Right lobe of liver (tissue), 4 donors: Measurements from ENCODE around the gene B4GALNT3.

Experiments
- POLR2A ChIP-seq: fragments of 450-650 bp; IDR thresholded peaks from one replicate; pipeline ENCODE4 v1.6.1; 2017; ENCODE audit warnings: antibody characterized with exemption, mild to moderate bottlenecking
- TF ChIP-seq, protein P1 (sequence below), 4 donors: fragments of 200-600 bp in 3 of 4; fragments of 450-650 bp in 1 of 4; IDR thresholded peaks; one replicate each; pipeline versions ENCODE4 v1.5.1 to v1.8.0; 2016 to 2022; ENCODE audit warnings: antibody characterized with exemption in 4 of 4, mild to moderate bottlenecking in 2 of 4
- donor health status: DM: no; HTN: no; CAD: no.
- donor health status: DM: no; HTN: no; CAD: no.
- donor health status: DM: no; HTN: yes; CAD: no.

DNA sequence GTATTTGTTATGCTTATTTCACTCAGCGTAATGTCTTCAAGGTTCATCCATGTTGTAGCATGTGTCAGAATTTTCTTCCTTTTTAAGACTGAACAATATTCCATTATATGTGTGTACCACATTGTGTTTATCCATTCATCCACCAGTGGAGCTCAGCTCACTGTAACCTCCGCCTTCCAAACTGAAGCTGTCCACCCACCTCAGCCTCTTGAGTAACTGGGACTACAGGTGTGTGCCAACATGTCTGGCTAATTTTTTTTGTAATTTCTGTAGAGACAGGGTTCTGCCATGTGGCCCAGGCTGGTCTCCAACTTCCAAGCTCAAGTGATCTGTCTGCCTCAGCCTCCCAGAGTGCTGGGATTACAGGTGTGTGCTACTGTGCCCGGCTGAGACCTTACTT, 37.2 kb upstream of the B4GALNT3 start:
- TF ChIP-seq, protein P1, sequence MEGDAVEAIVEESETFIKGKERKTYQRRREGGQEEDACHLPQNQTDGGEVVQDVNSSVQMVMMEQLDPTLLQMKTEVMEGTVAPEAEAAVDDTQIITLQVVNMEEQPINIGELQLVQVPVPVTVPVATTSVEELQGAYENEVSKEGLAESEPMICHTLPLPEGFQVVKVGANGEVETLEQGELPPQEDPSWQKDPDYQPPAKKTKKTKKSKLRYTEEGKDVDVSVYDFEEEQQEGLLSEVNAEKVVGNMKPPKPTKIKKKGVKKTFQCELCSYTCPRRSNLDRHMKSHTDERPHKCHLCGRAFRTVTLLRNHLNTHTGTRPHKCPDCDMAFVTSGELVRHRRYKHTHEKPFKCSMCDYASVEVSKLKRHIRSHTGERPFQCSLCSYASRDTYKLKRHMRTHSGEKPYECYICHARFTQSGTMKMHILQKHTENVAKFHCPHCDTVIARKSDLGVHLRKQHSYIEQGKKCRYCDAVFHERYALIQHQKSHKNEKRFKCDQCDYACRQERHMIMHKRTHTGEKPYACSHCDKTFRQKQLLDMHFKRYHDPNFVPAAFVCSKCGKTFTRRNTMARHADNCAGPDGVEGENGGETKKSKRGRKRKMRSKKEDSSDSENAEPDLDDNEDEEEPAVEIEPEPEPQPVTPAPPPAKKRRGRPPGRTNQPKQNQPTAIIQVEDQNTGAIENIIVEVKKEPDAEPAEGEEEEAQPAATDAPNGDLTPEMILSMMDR (IDR thresholded peaks at IDR 0.05), result no peak
- TF ChIP-seq POLR2A, result no peak
